ENCODE results near the gene PPIE. TPM values are rescaled to one million over a fixed set of nuclear protein-coding genes. Genes with fewer than 3 reads are reported as not detected.
A peak's percentile ranks its signal among the peaks of the same experiment; 100 is the strongest.
"Not testable (repeated sequence)": the region's sequence is repeated elsewhere in the genome, so short reads cannot be mapped to it uniquely, and the experiment has no call there.

PPIE gene
- total RNA-seq, 2 donors from 2014 or later: 29.0 to 45.9 TPM

DNA sequence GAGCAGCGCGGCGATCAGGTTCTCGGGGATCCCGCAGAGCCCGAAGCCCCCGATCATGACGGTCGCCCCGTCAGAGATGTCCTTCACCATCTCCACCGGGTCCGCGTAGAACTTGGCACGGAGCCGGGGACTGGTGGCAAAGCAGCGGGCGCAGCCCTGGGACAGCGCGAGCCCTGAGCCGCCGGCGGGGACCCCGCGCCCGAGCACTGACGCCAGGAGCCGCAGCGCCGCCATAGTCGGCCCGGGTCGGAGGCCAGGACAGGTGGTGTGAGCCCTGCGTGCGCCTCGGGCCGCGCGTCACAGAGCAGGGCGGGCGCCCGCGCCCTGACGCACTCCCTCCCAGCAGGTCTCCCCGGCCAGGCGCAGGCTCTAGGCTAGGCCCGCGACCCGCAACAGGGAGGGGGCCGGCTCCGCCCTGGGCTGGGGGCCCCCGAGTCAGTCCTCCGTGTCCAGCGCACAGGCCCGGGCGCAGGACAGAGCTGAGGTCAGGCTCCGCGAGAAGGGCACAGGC is 32.4 kb downstream of the PPIE start, which contains the start of gene OXCT2:
Gene OXCT2 (minus strand): TSS at position 327 of the 511 bp plus-strand sequence. CDS start 93 bp downstream, at position 234.
- DNase-seq (ENCODE audit: low spot score): peak; percentile 62
- intact Hi-C loops (cut with DNase I): not testable (repeated sequence)

DNA sequence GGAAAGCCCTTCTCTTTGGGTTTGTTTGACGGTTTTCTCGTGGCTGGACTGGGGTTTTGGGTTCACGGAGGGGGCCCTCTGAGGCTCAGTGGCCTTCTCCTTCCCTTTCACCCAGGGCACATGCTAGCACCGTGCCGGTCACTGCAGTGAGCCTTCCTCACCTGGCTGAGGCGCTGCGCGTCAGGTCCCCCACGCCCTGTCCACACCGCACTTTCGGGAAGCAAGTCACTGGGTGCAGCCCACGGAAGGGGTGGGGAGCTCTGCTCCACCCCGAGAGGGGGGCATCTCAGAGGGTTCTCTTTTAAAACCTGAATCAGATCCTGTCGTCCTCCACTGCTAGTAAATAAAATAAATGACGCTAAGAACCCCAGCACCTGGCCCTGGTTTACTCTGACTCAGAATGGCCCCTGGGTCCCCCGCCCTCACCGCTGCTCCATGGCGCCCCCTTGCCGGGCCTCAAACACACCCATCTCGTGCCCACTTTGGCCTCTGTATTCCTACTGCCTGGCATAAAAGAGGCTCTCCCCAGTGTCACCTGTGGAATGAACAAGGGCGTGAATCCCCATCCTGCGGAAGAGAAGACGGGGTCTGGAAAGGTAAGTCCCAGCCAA is 34.8 kb downstream of the PPIE start:
- DNase-seq (ENCODE audit: low spot score); intact Hi-C loops (cut with DNase I): not testable (repeated sequence)

DNA sequence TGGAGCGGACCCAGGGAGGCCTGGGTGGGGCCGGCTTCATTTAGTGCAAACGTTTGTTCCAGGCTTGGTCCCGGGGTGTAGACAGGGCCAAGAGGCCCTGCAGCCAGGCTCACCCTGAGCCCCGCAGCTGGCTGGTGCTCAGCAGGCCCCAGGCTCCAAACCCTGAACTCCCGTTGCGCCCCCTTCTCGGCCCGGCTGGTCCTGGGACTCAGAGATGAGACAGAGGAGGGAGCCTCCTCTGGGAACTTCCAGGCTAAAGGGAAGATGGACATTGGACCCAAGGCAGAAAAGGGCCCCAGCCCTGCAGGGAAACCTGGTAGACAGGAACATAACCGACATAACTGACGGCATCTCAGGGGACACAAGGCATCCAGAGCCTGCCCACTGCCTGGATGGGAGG is 36.5 kb downstream of the PPIE start:
- intact Hi-C loops (cut with DNase I): not testable (repeated sequence)
- peak; percentile 71 for DNase-seq (ENCODE audit: low spot score)

DNA sequence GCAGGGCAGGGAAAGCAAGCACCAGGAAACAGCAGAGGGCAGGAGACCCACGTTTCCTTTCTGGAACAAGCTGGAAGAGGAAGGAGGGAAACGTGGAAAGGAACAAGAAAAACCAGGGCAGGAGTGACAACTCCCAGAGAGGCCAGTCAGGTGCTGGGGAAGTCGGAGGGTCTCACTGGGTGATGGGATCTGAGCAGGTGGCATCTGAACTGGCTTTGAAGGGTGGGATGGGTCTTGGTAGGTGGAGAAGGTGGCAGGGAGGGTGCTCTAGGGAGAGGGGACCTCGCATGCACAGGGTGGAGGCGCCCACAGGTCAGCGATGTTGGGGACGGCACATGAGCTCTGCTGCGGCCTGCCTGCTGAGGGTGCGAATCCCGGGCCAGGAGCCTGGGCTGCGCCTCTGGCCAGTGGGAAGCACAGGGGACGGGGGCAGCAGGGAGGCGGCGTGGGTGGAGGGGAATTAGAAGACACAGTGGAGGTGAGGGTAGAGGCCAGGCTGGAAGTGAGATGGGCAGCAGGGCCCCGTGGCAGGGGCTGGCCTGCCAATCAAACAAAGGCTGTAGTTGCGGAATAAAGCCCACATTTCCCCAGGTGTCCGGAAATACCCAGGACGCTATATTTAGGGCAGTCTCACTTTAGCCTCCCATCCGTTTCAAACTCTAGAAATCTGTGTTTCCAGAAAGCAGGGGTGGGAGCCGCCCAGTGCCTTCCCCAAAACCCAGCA is 37.2 kb downstream of the PPIE start:
- DNase-seq (ENCODE audit: low spot score): peak; percentile 70
- intact Hi-C loops (cut with DNase I): not testable (repeated sequence)

DNA sequence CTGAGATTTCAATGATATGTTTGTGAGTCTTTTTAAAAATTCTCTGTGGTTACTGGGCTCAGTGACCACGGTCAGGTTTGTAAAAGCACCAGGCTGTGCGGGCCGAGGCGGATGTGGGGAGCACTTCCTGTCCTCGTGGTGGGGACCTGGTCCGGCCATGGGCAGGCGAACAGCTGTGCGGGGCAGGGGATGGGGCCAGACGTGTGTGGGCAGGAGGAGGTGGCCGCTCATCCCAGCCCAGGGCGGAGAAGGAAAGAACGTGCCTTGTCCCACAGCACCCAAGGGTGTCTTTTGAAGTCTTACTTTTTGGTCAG is 37.7 kb downstream of the PPIE start:
- intact Hi-C loops (cut with DNase I): no loop called here
- DNase-seq (ENCODE audit: low spot score): peak; percentile 84

DNA sequence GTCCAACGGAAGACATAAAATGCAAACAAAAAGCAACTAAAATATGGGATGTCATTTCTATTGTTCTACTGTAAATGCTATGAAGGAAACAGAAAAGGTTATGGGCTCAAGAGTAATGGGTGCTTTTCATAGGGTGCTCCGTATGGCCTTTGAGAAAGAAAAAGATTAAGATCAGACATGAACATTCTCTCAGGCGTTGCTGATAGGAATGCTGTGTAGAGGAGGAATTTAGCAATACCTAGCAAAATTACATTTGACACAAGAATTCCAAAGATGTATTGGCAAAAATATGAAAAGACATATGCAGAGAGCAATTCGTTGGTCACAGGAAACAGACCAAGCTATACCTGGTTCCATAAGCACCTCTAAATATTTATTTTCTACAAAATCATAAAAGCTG is 38.2 kb downstream of the PPIE start:
- intact Hi-C loops (cut with DNase I): no loop called here
- no peak for DNase-seq (ENCODE audit: low spot score)

DNA sequence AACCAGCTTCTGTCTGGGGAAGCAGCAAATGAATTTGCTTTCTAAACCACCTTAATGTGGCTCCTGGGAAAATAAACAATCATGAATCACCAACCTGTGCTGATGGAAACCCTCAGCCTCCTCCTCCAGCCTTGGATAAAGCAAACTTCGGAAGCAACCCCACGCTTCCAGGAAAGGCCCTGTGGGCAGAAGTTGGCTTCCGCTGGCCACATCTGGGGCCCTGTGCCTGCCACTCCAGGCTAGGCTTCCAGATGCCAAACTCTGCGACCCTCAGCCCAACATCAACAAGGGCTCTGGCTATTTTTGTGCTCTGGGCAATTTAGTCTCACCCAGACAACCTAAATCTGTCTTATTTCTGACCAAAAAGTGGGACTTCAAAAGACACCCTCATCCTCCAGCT is 38.6 kb downstream of the PPIE start:
- peak; percentile 47 for DNase-seq (ENCODE audit: low spot score)
- intact Hi-C loops (cut with DNase I): no loop called here

DNA sequence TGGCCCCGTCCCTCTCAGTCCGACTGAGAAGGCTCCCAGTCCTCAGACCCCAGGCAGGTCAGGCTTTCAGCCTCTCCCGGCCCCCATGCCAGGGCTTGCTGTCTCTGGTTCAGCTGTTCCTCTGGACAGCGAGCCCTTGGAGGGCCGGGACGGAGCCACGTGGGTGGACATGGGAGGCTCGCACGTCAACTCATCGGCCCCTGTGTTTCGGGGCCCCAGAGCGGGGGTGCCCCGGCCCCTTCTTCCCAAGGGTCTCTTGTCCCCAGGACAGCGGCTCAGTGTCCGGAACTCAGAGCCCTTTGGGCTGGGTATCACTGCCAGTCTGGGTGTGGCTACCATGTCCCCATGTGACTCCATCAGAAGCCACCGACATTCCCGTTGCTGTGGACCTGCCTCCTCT is 39.2 kb downstream of the PPIE start:
- intact Hi-C loops (cut with DNase I): not testable (repeated sequence)
- peak; percentile 81 for DNase-seq (ENCODE audit: low spot score)

DNA sequence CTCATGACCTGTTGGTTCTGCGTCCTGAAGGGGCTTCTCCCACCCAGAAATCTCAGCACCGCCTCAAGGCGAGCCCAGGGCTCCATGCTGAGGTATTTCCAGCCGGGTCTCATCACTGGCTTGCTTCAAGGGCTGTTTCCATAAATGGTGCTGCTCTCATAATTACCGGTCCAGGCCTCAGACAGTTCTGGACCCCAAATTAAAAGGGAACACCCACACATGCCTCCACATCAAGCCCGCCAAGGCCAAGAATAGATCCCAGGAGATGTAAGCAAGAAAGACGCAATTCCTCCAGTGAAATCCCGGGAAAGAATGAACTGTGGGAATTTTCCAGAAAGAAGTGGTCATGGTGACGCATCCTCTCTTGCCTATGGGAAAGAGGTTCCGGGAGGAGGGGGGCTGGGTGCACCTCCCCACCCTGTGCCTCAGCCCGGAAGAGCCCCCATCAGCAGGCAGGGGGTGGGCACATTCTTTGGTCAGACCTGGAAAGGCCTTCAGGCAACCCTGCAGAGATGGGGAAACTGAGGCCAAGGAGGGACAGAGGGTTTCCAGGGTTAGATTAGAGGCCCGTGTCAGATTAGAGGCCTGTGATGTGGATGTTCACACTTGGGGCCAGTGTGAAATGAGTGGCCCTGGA is 39.9 kb downstream of the PPIE start:
- intact Hi-C loops (cut with DNase I): not testable (repeated sequence)
- DNase-seq (ENCODE audit: low spot score): peak; percentile 70

DNA sequence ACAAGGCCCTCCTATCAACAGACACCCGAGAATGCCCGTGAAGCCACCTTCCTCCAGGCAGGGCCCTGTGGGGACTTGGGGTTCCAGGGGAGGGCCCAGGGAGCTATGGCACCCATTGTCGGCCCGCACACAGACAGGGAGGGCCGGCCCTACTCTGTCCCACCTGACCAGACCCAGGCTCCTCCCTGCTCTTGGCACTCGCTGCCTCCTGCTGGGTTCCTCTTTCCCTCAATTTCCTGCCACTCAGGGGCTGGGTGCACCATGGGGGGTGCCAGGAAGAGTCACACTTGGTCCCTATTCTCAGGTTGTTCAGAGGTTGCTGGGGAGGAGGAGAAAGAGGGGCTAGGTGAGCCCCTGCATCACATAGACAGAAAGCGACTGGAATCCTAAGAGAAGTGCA is 40.5 kb downstream of the PPIE start:
- DNase-seq (ENCODE audit: low spot score): peak; percentile 64
- intact Hi-C loops (cut with DNase I): no loop called here

DNA sequence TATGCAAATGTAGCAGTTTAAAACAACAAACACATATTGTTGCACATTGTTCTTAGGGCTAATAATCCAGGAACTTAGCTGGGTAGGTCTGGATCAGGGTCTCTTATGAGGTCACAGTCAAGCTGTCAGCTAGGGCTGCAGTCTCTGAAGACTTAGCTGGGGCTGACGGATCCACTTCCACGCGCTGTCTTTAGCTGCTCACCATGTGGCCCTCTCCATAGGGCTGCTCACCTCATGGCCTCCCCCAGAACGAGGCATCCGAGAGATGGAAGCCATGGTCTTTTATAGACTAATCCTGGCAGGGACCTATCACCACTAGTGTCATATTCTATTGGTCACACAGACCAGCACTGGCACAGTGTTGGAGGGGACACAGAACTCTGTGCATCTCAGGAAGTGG is 41.1 kb downstream of the PPIE start:
- DNase-seq (ENCODE audit: low spot score): peak; percentile 62
- intact Hi-C loops (cut with DNase I): no loop called here

DNA sequence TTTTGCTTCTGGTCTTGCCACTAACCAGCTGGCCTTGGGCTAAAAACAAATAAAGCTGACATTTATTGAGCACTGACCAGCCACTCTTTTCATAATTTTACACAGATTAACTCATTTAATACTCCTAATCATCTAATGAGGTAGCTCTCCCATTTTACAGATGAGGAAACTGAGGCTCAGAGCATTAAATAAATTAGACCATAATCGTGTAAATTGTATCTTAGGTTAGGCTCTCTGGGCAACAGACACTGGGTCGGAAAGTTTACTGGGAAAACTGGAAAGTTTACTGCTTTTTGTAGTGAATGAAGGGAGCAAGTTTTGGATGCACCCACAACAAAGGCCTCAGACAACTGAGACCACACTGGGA is 42.6 kb downstream of the PPIE start:
- no peak for DNase-seq (ENCODE audit: low spot score)
- intact Hi-C loops (cut with DNase I): no loop called here

DNA sequence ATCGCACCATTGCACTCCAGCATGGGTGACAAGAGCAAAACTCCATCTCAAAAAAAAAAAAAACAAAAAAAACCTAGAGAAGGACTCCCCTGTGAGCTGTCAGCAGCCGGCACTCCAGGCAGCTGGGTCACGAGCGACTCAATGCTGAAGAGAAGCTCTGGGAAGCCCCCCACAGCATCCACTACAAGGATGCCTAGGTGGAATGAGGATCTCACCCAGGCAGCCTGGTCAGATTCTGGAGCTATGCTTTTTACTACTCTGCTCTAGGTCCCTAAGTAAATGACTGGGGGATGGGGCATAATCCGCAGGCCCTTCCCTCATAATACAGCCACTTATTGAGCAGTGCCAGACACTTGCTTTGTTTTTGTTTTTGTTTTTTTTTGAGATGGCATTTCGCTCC is 43.4 kb downstream of the PPIE start:
- intact Hi-C loops (cut with DNase I): no loop called here
- peak; percentile 19 for DNase-seq (ENCODE audit: low spot score)

DNA sequence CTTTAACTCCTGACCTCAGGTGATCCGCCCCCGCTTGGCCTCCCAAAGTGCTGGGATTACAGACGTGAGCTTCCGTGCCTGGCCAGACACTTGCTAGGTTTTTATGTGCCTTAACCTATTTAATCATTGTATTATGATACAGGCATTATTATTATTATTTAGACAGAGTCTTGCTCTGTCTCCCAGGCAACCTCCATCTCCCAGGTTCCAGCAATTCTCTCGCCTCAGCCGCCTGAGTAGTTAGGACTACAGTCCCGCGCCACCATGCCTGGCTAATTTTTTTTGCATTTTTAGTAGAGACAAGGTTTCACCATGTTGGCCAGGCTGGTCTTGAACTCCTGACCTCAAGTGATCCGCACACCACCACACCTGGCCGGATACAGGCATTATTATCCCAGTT is 44.0 kb downstream of the PPIE start:
- DNase-seq (ENCODE audit: low spot score): peak; percentile 56
- intact Hi-C loops (cut with DNase I): not testable (repeated sequence)

DNA sequence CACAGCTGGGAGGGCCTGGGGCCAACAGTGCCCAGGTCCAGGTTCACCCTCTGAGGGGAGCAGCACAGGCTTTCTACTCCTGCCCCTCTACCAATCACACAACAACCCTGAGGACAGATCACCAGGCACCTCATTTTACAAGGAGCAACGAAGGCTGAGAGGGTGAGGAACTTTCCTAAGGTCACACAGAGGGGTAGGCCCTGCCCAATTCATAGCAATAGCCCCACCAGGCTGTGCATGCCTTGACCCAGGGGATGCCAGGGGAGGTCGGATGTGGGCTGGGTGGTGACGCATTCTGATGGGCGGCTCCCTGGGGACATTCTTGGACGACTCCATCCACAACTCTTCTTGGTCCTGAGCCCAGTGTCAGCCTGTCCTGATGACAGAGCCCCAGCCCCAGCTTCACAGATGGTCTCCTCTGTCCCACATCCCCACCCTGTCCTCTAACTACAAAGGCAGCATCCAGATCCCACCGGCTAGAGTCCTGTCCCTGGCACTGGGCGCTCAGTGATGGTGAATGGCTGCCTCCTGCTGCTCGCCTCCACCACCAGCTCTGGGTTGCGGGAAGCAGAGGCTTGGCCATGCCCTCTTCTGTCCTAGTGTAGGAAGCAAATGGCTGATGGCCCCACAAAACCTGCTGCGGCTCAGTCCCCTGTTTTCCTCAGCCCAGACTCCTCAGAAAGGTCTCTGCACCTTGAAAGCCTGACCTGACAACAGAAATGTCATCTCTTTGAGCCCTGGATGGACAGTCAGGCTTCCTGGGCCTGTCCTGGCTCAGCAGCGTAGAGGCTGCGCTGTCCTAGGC is 47.8 kb downstream of the PPIE start:
- peak; percentile 66 for DNase-seq (ENCODE audit: low spot score)
- intact Hi-C loops (cut with DNase I): not testable (repeated sequence)

DNA sequence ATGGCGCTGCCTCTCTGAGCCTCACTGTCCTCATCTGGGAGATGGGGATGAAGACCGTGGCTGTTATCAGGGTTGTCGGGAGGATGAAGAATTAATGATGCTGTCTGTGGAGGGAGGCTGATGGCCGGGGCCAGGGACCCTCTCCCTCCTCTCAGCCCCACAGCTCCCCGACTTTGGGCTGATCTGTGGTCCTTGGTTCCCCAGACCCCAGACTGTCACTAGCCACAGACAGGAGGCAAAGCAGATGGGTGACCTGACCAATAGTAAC is 48.4 kb downstream of the PPIE start:
- intact Hi-C loops (cut with DNase I); DNase-seq (ENCODE audit: low spot score): not testable (repeated sequence)

DNA sequence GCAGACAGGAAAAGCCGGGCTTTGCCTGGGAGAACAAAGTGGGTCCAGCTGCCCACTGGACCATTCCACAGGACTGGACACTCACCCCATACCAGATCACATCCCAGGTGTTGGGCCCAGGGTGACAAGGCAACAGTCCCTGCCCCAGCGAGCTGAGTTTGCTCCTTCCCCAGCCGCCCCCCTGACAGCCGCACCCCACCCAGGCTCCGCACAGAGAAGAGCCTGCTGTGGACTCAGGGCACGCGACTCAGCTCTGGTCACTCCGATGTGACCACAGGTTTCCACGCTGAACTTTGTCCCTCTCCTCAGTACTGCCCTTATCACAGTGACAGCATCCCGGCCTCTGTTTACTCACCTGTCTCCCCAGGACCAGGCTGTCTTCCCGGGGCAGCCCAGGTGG is 48.8 kb downstream of the PPIE start:
- DNase-seq (ENCODE audit: low spot score): peak; percentile 82
- intact Hi-C loops (cut with DNase I): no loop called here

DNA sequence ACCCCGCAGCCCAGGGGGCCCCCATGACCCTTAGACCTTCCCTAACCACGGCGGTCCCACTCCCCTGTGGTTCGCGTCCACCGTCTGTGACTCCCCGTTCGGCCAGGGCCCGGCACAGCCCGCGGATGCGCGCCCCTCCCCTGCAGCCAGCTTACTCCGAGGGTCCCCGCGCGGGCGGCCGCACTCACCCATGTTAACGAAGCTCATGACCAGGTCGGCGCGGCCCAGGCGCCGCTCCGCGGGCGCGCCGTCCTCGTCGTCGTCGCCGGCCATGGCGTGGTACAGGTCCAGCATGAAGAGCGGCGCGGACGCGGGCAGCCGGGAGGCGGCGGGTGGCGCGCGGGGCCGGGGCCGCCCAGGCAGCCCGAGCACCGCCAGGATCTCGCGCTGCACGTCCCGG is 49.3 kb downstream of the PPIE start:
- intact Hi-C loops (cut with DNase I): not testable (repeated sequence)
- DNase-seq (ENCODE audit: low spot score): peak; percentile 75

DNA sequence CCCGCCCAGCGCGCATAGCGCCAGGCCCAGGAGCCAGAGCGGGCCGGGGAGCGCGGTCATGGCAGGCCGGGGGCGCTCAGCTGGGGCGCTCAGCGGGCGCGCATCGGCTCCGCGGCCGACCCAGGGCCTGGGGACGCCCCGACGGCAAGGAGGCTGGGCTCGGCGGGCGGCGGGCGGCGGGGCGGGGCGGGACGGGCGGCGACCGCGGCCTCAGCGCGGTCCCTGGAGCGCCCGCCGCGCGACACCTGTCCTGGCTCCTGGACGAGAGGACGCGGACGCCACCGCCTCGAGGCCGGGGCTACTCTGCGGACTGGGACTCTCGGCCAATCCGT is 49.7 kb downstream of the PPIE start:
- DNase-seq (ENCODE audit: low spot score): no peak
- intact Hi-C loops (cut with DNase I): no loop called here
